DMS153 (cell line): ENCODE data around the gene AMN1.
"Not testable (repeated sequence)": the region's sequence is repeated elsewhere in the genome, so short reads cannot be mapped to it uniquely, and the experiment has no call there.

ENCODE experiments used
- DNase-seq: peaks from one replicate; lab custom pipeline; 2025; lab: John Stamatoyannopoulos, UW

AMN1 gene

GRCh38 chr12:31728917-31729640 is at the start of gene AMN1:
AMN1 (minus strand) TSS chr12:31729021; CDS start chr12:31729008, 13 bp downstream.
- peak; percentile 99 for DNase-seq

GRCh38 chr12:31773867-31774266 is 45.0 kb upstream of the AMN1 start:
- DNase-seq = no peak

- peak; percentile 3 for DNase-seq
These were observed 44.5 kb upstream of the AMN1 start for GRCh38 chr12:31773223-31773750.

- no peak for DNase-seq
These were observed 43.9 kb upstream of the AMN1 start for GRCh38 chr12:31772685-31773222.

GRCh38 chr12:31772186-31772585 is 43.4 kb upstream of the AMN1 start:
- no peak for DNase-seq

- DNase-seq = no peak
These were observed 39.2 kb upstream of the AMN1 start for GRCh38 chr12:31768046-31768445.

- DNase-seq = no peak
These were observed 37.1 kb upstream of the AMN1 start for GRCh38 chr12:31765931-31766330.

- DNase-seq = no peak
These were observed 31.0 kb upstream of the AMN1 start for GRCh38 chr12:31759632-31760459.

- DNase-seq = not testable (repeated sequence)
These were observed 29.5 kb upstream of the AMN1 start for GRCh38 chr12:31758297-31758696.

GRCh38 chr12:31756977-31757420 is 28.2 kb upstream of the AMN1 start:
- no peak for DNase-seq

- no peak for DNase-seq
These were observed 23.6 kb upstream of the AMN1 start for GRCh38 chr12:31752450-31752849.

- DNase-seq = no peak
These were observed 22.3 kb upstream of the AMN1 start for GRCh38 chr12:31751085-31751484.

GRCh38 chr12:31750747-31751039 is 21.9 kb upstream of the AMN1 start:
- DNase-seq = no peak

- DNase-seq = peak; percentile 100
These were observed 20.3 kb upstream of the AMN1 start for GRCh38 chr12:31749024-31749704.

- no peak for DNase-seq
These were observed 16.4 kb upstream of the AMN1 start for GRCh38 chr12:31745242-31745641.

- not testable (repeated sequence) for DNase-seq
These were observed 15.5 kb upstream of the AMN1 start for GRCh38 chr12:31744363-31744762.

- no peak for DNase-seq
These were observed 14.1 kb upstream of the AMN1 start for GRCh38 chr12:31742891-31743290.

GRCh38 chr12:31740628-31741027 is 11.8 kb upstream of the AMN1 start:
- no peak for DNase-seq

- no peak for DNase-seq
These were observed 8.9 kb upstream of the AMN1 start for GRCh38 chr12:31737763-31738162.

GRCh38 chr12:31737345-31737744 is 8.5 kb upstream of the AMN1 start:
- no peak for DNase-seq

- no peak for DNase-seq
These were observed 7.7 kb upstream of the AMN1 start for GRCh38 chr12:31736472-31736871.
